Panc1 (cell line): Measurements from ENCODE around the gene KCNQ2. TPM values are rescaled to one million over a fixed set of nuclear protein-coding genes. Genes with fewer than 3 reads are reported as not detected.

ENCODE experiments used
- ATAC-seq: fragments of 200-7000 bp; cut with Tn5 transposase; 2 replicates; pipeline ENCODE4 v1.9.1; 2020; ENCODE audit warnings: mild to moderate bottlenecking, moderate library complexity
- BruUV-seq: library from RNA; stranded (reverse); fragments of 400-500 nt; replicated peaks from 2 replicates; lab custom pipeline; 2021; lab: Mats Ljungman, UMichigan
- CTCF ChIA-PET: fragments of 300-600 bp; sonication (Branson Sonifier 250); formaldehyde crosslinking; loops from one replicate; lab custom pipeline; 2022; ENCODE audit warnings: antibody characterized with exemption; lab: Charles Lee
- POLR2A ChIA-PET: fragments of 300-600 bp; sonication (Branson Sonifier 250); formaldehyde crosslinking; loops from one replicate; lab custom pipeline; 2022; ENCODE audit warnings: antibody characterized with exemption; lab: Charles Lee
- DNase-seq: peaks from one replicate; pipeline ENCODE4 v3.0.0-alpha.2; 2010; ENCODE audit warnings: low read depth, low spot score
- H3K27ac ChIP-seq: 2 replicates; pipeline ENCODE4 v1.5.1; 2011; ENCODE audit warnings: mild to moderate bottlenecking, low read length, inconsistent platforms
- H3K27me3 ChIP-seq: fragments of 200-500 bp; sonication (Bioruptor generic); 2 replicates; pipeline ENCODE4 v1.6.0; 2014; ENCODE audit warnings: low read length, inconsistent platforms; ENCODE audit not compliant: control insufficient read depth, insufficient read depth
- H3K36me3 ChIP-seq: fragments of 200-500 bp; sonication (Bioruptor generic); 2 replicates; pipeline ENCODE4 v1.5.1; 2014; ENCODE audit warnings: inconsistent platforms, mild to moderate bottlenecking, low read length, moderate library complexity; ENCODE audit not compliant: control insufficient read depth, insufficient read depth
- H3K4me1 ChIP-seq: 2 replicates; pipeline ENCODE4 v1.5.1; 2011; ENCODE audit warnings: inconsistent platforms, mild to moderate bottlenecking, low read length, moderate library complexity; ENCODE audit not compliant: control insufficient read depth, insufficient read depth
- H3K4me3 ChIP-seq, 2 experiments: 2 replicates each; pipeline ENCODE4 v1.5.1; 2011 to 2012; ENCODE audit warnings: low read depth in 2 of 2, low read length in 2 of 2, mild to moderate bottlenecking in 2 of 2, inconsistent platforms in 1 of 2, moderate library complexity in 1 of 2
- H3K9me3 ChIP-seq: fragments of 200-500 bp; sonication (Bioruptor generic); 2 replicates; pipeline ENCODE4 v1.5.1; 2014; ENCODE audit warnings: low read depth, mild to moderate bottlenecking, inconsistent platforms, low read length, moderate library complexity; ENCODE audit not compliant: control insufficient read depth, insufficient read depth
- CTCF ChIP-seq: fragments of 450-650 bp; IDR thresholded peaks from 2 replicates; pipeline ENCODE4 v1.5.1; 2017; ENCODE audit warnings: mild to moderate bottlenecking
- POLR2AphosphoS5 ChIP-seq: IDR thresholded peaks from 2 replicates; pipeline ENCODE4 v1.6.1; 2012; ENCODE audit warnings: mild to moderate bottlenecking, low read depth, low read length, moderate library complexity
- REST ChIP-seq, 2 experiments: IDR thresholded peaks; 2 replicates each; pipeline ENCODE4 v1.6.1; 2011 to 2012; ENCODE audit warnings: low read depth in 2 of 2, control low read depth in 1 of 2, low read length in 1 of 2, mild to moderate bottlenecking in 1 of 2, moderate library complexity in 1 of 2; ENCODE audit not compliant: insufficient read depth in 1 of 2
- SIN3A ChIP-seq: IDR thresholded peaks from 2 replicates; pipeline ENCODE4 v1.6.1; 2012; ENCODE audit warnings: low read depth, mild to moderate bottlenecking, low read length, moderate library complexity, borderline replicate concordance; ENCODE audit not compliant: insufficient read depth
- TCF7L2 ChIP-seq: IDR thresholded peaks from 2 replicates; pipeline ENCODE4 v1.6.1; 2011; ENCODE audit warnings: mild to moderate bottlenecking, low read depth, low read length, inconsistent platforms
- in situ Hi-C: cut with HindIII; loops from 2 replicates; pipeline ENCODE4 v1.10.0; 2016; ENCODE audit warnings: low sequenced_read_pairs, low pct_unique_long_range_greater_than_20kb
- intact Hi-C: fragments of 100-400 bp; cut with micrococcal nuclease; formaldehyde crosslinking; loops from one replicate; pipeline ENCODE4 v1.10.0; 2022; ENCODE audit not compliant: unreplicated experiment
- total RNA-seq: library from RNA; stranded (reverse); gene quantifications from one replicate; pipeline ENCODE4 v1.2.1, GENCODE V29; 2021; ENCODE audit not compliant: unreplicated experiment

Gene KCNQ2
- total RNA-seq, 1 experiment from 2014 or later, result 19.4 TPM

DNA sequence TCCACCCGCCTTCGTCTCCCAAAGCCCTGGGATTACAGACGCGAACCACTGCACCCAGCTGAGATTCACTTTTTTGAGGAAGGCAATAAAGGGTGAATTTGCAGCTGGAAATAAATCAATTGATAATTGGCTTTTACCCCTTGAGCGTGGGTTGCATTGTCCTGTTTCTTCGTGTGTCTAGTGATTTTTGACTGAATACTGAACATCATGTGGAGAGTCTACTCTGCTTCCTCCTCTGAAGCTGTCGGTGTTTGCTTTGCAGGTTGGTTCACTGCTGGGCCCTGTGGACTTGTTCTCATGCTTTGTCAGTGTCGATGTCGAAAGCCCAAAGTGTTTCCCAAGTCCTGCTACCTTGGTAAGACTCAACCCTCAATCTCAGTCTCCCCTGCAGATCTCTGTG is 32.2 kb upstream of the KCNQ2 start:
- peaks cover 3% of the 10 kb centered on the region; the same call in 1 of the 2 replicates for H3K4me1 ChIP-seq
- in situ Hi-C loops, result no loop called here
- BruUV-seq, result no TSS peak
- TF ChIP-seq TCF7L2, result no peak
- TF ChIP-seq POLR2AphosphoS5, result no peak
- TF ChIP-seq CTCF, result no peak
- no peak for TF ChIP-seq SIN3A
- no peak for TF ChIP-seq REST (IDR thresholded peaks at IDR 0.05; ENCODE audit: insufficient read depth in 1 of 2, low read depth in 2 of 2, low read length in 1 of 2)
- no peak overlapping the region for H3K4me3 ChIP-seq
- intact Hi-C loops, result no loop called here
- H3K27me3 ChIP-seq, result no peaks in the 10 kb centered on the region
- no peaks in the 10 kb centered on the region for H3K9me3 ChIP-seq
- H3K27ac ChIP-seq, result no peak overlapping the region
- no peak for DNase-seq
- CTCF ChIA-PET, result no interaction called here
- H3K36me3 ChIP-seq, result no peaks in the 10 kb centered on the region
- POLR2A ChIA-PET, result no interaction called here
- no peak for ATAC-seq

GRCh38 chr20:63503524-63503923 is 31.1 kb upstream of the KCNQ2 start:
- CTCF ChIA-PET, result no interaction called here
- H3K27me3 ChIP-seq, result no peaks in the 10 kb centered on the region

More at GRCh38 chr20:63503524-63503923, 31.1 kb upstream of the KCNQ2 start:
- DNase-seq, result no peak
- H3K9me3 ChIP-seq, result no peaks in the 10 kb centered on the region
- BruUV-seq, result no TSS peak
- intact Hi-C loops, result no loop called here
- TF ChIP-seq POLR2AphosphoS5, result no peak
- no peak for TF ChIP-seq SIN3A
- TF ChIP-seq REST (IDR thresholded peaks at IDR 0.05; ENCODE audit: insufficient read depth in 1 of 2, low read depth in 2 of 2, low read length in 1 of 2), result no peak
- no peak for TF ChIP-seq CTCF
- no peak for TF ChIP-seq TCF7L2
- no peak for ATAC-seq
- no peak overlapping the region for H3K4me3 ChIP-seq
- no peak overlapping the region for H3K27ac ChIP-seq
- POLR2A ChIA-PET, result no interaction called here
- H3K36me3 ChIP-seq, result no peaks in the 10 kb centered on the region; the same call in 1 of the 2 replicates
- peaks cover 3% of the 10 kb centered on the region; the same call in 1 of the 2 replicates for H3K4me1 ChIP-seq
- in situ Hi-C loops, result no loop called here
